Cardiac muscle cell (in vitro differentiated cells and primary cell): ENCODE measurements around the gene KRTAP19-7. TPM values are rescaled to one million over a fixed set of nuclear protein-coding genes. Genes with fewer than 3 reads are reported as not detected.

ENCODE experiments used
- DNase-seq, 2 donors: peaks; one replicate each; pipeline versions ENCODE4 v3.0.0 to v3.0.0-alpha.2; 2010 to 2017; ENCODE audit warnings: low read depth in 1 of 2, low spot score in 1 of 2
- H3K27ac ChIP-seq: fragments of 200-600 bp; sonication (generic); 2 replicates; pipeline ENCODE4 v1.5.1; 2016
- H3K27me3 ChIP-seq: fragments of 200-600 bp; sonication (generic); 2 replicates; pipeline ENCODE4 v1.6.0; 2016; ENCODE audit warnings: control low read depth
- H3K36me3 ChIP-seq: fragments of 200-600 bp; sonication (generic); 2 replicates; pipeline ENCODE4 v1.5.1; 2016; ENCODE audit warnings: control low read depth
- H3K4me1 ChIP-seq: fragments of 200-600 bp; sonication (generic); 2 replicates; pipeline ENCODE4 v1.8.1; 2017; ENCODE audit warnings: low read depth, mild to moderate bottlenecking, mixed run types
- H3K4me3 ChIP-seq: fragments of 200-600 bp; sonication (generic); 2 replicates; pipeline ENCODE4 v1.5.1; 2016; ENCODE audit warnings: mild to moderate bottlenecking
- H3K9me3 ChIP-seq: fragments of 200-600 bp; sonication (generic); 2 replicates; pipeline ENCODE4 v1.5.1; 2017; ENCODE audit warnings: low read depth, mild to moderate bottlenecking, control low read depth
- polyA plus RNA-seq: library from polyadenylated mRNA; unstranded; fragments of >200 nt; fragmentation: Nextera tagmentation; extraction: Ambion mirVana; gene quantifications from 2 replicates; pipeline ENCODE4 v1.2.1, GENCODE V29; 2016
- total RNA-seq: library from RNA; depleted of rRNA; stranded (reverse); fragments of >200 nt; gene quantifications from 2 replicates; pipeline ENCODE4 v1.2.3, GENCODE V29; 2016
- TF ChIP-seq, protein P1 (sequence below): IDR thresholded peaks from 2 replicates; pipeline ENCODE4 v1.5.1; 2012; ENCODE audit warnings: low read depth, mild to moderate bottlenecking, low read length

Gene KRTAP19-7
- total and polyA plus RNA-seq, 2 experiments from 2014 or later, result not detected

DNA sequence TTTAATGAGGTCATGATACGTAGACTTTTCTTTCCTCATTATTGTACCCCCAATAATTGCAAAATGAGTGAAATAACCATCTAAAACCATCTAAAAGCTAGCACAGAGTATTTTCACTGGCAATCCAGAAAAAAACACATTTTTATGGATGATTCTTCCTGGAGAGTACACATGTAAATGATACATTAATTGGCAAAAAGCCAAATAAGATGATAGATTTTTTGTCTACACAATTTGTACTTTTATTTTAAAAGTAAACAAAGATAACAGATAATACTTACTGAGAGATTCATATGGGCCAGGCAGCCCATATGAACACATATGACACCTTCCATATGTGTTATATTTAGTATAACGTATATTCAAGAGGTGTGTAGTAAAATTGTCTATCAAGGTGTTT lies 2.5 kb upstream of the KRTAP19-7 start:
- no peak for DNase-seq
- H3K27ac ChIP-seq, result no peak overlapping the region
- TF ChIP-seq, protein P1, sequence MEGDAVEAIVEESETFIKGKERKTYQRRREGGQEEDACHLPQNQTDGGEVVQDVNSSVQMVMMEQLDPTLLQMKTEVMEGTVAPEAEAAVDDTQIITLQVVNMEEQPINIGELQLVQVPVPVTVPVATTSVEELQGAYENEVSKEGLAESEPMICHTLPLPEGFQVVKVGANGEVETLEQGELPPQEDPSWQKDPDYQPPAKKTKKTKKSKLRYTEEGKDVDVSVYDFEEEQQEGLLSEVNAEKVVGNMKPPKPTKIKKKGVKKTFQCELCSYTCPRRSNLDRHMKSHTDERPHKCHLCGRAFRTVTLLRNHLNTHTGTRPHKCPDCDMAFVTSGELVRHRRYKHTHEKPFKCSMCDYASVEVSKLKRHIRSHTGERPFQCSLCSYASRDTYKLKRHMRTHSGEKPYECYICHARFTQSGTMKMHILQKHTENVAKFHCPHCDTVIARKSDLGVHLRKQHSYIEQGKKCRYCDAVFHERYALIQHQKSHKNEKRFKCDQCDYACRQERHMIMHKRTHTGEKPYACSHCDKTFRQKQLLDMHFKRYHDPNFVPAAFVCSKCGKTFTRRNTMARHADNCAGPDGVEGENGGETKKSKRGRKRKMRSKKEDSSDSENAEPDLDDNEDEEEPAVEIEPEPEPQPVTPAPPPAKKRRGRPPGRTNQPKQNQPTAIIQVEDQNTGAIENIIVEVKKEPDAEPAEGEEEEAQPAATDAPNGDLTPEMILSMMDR, result no peak
- H3K9me3 ChIP-seq, result no peaks in the 10 kb centered on the region
- no peaks in the 10 kb centered on the region for H3K4me1 ChIP-seq
- no peaks in the 10 kb centered on the region for H3K27me3 ChIP-seq
- no peak overlapping the region for H3K4me3 ChIP-seq
- no peaks in the 10 kb centered on the region for H3K36me3 ChIP-seq

DNA sequence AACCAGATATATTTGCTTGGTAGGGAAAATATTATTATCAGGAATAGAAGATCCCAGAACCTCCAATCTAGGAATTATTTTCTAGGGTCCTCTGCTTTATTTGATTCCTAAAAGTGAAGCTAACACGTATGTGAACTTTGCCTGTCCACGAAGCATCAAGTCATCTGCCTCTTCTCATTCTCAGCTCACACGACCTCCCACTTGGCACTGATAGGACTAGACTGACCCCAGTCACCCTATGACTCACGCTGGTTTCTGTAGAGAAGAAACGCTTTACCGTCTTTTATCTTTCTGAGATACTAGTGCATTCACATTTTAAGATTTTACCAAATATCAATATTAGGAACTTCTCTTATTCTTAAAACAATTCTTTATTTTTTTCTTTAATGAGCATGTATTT lies 2.0 kb upstream of the KRTAP19-7 start:
- H3K4me3 ChIP-seq, result no peak overlapping the region
- TF ChIP-seq, protein P1, result no peak
- H3K36me3 ChIP-seq, result no peaks in the 10 kb centered on the region
- DNase-seq, result no peak
- no peaks in the 10 kb centered on the region for H3K27me3 ChIP-seq
- no peaks in the 10 kb centered on the region for H3K4me1 ChIP-seq
- no peak overlapping the region for H3K27ac ChIP-seq
- no peaks in the 10 kb centered on the region for H3K9me3 ChIP-seq

DNA sequence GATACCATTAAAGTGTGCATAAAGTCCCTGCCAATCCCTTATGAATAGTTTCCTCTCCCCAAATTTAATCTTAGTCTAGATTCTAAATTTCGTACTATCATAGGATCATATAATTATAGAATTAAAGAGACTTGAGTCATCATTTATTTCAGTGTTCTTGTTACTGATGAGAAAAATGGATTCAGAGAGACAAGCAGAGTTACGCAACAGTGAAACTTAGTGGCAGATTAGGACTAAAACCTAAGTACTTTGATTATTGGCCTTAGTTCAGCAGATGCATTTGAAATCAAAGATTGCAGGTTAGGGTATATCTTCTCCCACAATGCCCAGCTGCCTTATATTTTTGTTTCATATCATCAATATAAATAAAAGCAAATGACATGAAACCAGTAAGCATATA lies 843 bp upstream of the KRTAP19-7 start:
- DNase-seq, result no peak
- no peaks in the 10 kb centered on the region for H3K27me3 ChIP-seq
- H3K27ac ChIP-seq, result no peak overlapping the region
- H3K4me3 ChIP-seq, result no peak overlapping the region
- no peaks in the 10 kb centered on the region for H3K36me3 ChIP-seq
- TF ChIP-seq, protein P1, result no peak
- no peaks in the 10 kb centered on the region for H3K4me1 ChIP-seq
- H3K9me3 ChIP-seq, result no peaks in the 10 kb centered on the region

DNA sequence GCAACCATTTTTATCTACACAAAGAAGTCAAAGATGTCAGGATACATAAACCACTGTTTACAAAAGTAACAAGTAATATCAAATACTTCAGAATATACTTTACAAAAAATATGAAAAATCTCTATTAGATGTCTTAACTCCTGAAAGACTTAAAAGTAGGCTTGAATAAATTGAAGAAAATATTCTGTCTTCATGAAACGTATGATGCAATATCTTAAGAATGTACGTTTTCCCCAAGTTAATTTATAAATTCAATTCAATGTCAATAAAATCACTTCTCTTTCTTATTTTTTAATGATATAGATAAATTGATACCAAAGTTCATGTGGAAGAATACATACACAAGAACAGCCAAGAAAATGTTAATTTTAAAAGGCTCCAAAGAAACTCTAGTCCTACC lies 6.0 kb downstream of the KRTAP19-7 start:
- Histone ChIP-seq H3K27me3 (no peaks in the 10 kb centered on the region), H3K4me3 (no peak overlapping the region), H3K27ac (no peak overlapping the region), H3K9me3 (no peaks in the 10 kb centered on the region), H3K4me1 (no peaks in the 10 kb centered on the region), H3K36me3 (no peaks in the 10 kb centered on the region)
- DNase-seq, result no peak
- TF ChIP-seq, protein P1, result no peak

DNA sequence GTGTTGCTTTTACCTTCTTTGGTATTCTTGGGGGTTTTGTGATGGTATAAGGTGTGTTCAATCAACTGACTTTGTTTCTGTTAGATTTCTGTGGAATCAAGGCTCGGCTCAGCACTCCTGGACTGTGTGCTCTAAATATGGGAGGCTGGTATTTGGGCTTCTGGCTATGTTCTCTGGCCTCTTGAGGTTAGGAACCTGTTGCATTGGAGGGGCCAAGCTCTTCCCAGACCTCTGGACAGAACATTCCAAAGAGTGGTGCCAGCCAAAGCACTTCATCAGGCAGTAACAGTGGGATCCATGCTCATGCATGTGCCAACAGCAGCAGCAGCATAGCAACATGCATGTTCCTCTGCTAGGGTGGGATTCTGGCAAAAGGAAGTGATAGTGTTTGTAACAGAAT lies 8.3 kb downstream of the KRTAP19-7 start:
- Histone ChIP-seq H3K27me3 (no peaks in the 10 kb centered on the region), H3K4me3 (no peak overlapping the region), H3K36me3 (no peaks in the 10 kb centered on the region), H3K27ac (no peak overlapping the region), H3K4me1 (no peaks in the 10 kb centered on the region), H3K9me3 (no peaks in the 10 kb centered on the region)
- DNase-seq, result no peak
- TF ChIP-seq, protein P1, result no peak

DNA sequence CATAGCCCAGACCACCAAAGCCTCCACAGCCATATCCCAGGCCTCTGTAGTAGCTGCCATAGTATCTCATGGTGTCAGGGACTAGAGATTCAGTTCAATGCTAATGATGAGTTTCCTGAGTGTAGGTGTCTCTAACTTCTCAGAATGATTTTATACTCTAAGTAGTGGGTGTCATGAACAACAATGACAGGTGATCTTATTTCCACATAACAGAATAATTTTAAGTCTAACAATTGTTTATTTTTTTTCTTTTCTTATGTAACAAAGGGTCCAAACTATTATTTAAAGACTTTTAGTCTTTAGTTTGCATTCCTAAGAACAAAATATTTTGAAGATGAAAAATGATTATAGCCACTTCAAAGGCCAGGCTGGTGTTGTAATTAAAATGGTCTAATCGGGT lies 19.4 kb downstream of the KRTAP19-7 start, which contains the start of gene KRTAP19-6:
TSS of gene KRTAP19-6 (minus strand) at position 101 of the 400 bp plus-strand sequence. CDS start at position 70, 31 bp downstream.
- TF ChIP-seq, protein P1, result no peak
- no peak within 1 kb of the TSS for H3K27ac ChIP-seq
- H3K36me3 ChIP-seq, result no peaks in the 10 kb centered on the region
- no peak for DNase-seq
- no peaks in the 10 kb centered on the region for H3K9me3 ChIP-seq
- H3K27me3 ChIP-seq, result no peaks in the 10 kb centered on the region
- no peaks in the 10 kb centered on the region for H3K4me1 ChIP-seq
- H3K4me3 ChIP-seq, result no peak within 1 kb of the TSS
